ENCODE data around the gene TMEM106C. TPM values are rescaled to one million over a fixed set of nuclear protein-coding genes. Genes with fewer than 3 reads are reported as not detected.

The TMEM106C gene
- total and polyA plus RNA-seq, 5 experiments from 2014 or later: 31.4 to 52.8 (median 37.0) TPM

DNA sequence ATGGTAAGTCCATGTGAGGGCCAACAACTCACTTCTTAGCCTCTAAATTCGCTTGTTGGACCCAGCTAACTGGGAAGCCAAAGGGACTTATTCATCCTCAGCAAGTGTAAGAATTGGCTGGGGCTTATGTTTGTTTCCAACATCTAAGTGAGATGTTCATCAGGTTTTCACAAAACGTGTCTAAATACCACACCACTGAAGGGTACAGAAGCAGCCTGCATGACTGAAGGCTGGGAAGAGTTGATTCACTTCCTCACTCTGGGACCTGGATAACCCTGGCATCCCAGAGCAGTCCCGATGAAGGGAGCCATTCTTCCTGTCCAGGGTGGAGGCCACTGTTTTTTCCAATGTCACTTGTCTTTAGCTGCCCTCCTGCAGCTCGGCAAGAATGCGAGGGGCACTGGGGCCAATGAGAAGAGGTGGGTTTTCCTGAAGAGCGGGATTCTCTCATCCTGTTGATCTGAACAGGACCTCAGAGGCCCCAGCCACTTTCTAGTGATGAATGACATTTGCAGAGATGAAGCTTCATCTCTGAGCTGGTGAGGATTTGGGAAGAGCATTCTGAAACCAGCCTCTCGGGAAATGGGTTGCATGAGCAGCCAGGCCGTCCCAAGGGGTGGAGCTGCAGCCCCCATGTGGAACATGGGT is 53.1 kb downstream of the TMEM106C start:
- POLR2A ChIA-PET: no interaction called here
- Mint-ChIP-seq H3K9me3 (no peaks in the 10 kb centered on the region), H3K4me3 (no peak overlapping the region), H3K27ac (no peak overlapping the region), H3K27me3 (peaks cover 8 to 26% (median 13%) of the 10 kb centered on the region in 5 donors), H3K4me1 (no peaks in the 10 kb centered on the region), H3K36me3 (no peaks in the 10 kb centered on the region)
- no peak for DNase-seq
- ATAC-seq: no peak

DNA sequence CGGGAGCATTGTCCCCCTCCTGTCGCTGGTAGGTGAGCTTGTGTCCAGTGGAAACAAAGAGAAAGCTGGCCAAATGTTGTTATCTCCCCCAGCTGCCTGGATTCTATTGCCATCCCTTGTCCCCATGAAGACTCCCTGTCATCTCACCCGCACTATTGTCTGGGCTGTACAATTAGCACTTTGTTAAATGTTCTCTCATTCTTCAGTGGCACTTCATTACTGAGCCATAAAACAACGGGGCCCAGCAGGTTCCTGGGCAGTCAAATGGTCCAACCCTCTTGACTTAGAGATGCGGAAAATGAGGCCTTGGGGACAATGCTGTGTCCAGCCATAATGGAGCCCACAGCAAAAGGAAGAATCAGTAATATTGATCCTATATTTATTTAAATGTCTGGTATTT is 54.1 kb downstream of the TMEM106C start:
- POLR2A ChIA-PET: no interaction called here
- H3K36me3 Mint-ChIP-seq: no peaks in the 10 kb centered on the region
- H3K27ac Mint-ChIP-seq: no peak overlapping the region
- H3K4me1 Mint-ChIP-seq: no peaks in the 10 kb centered on the region
- ATAC-seq (no peak), DNase-seq (no peak)
- H3K9me3 Mint-ChIP-seq: no peaks in the 10 kb centered on the region
- no peak overlapping the region for H3K4me3 Mint-ChIP-seq
- peaks cover 9 to 27% (median 20%) of the 10 kb centered on the region in 5 donors for H3K27me3 Mint-ChIP-seq

DNA sequence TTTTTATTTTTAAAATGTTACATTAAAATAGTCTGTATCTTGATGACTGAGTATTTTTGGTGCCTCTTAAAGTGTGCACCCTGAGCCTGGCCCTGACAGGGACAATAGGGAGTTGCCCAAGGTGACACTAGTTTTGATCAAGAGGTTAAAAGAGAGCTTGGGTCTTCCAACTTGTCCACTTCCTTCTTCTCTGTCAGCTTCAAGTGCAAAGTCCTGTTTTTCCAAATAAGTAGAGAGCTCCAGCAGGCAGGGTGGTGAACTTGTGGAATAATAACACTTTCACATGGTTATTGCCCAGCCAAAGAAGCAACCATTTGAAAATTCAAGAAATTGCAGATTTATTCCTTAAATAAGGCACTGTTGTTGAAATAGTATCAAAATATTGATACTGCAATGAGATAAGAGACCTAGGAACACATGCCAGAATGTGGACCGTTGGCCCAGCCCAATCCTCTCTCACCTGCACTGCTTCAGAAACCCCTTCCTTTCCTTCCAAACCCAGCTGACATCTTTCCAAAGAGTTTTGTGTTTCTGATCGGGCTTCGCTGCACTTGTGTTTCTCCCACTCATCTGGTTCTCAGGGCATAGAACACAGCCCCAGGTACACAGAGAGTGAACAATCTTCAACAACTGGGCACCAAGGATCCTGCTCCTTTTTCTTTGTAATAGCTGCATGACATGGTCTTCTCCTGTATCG is 54.7 kb downstream of the TMEM106C start:
- DNase-seq: no peak
- Mint-ChIP-seq H3K9me3 (no peaks in the 10 kb centered on the region), H3K36me3 (no peaks in the 10 kb centered on the region), H3K27me3 (peaks cover 9 to 26% (median 21%) of the 10 kb centered on the region in 5 donors), H3K27ac (no peak overlapping the region), H3K4me1 (no peaks in the 10 kb centered on the region), H3K4me3 (no peak overlapping the region)
- ATAC-seq: no peak
- POLR2A ChIA-PET: no interaction called here

Other genes with a start within 250 kb of the TMEM106C start
- gene ENDOU, start 238.1 kb upstream of the TMEM106C start, total RNA-seq: not detected
- gene ENDOU, start 238.1 kb upstream of the TMEM106C start, polyA plus RNA-seq: not detected
- gene RAPGEF3, start 204.7 kb upstream of the TMEM106C start, total RNA-seq: under 1 TPM; 0.63 to 0.65 TPM
- gene RAPGEF3, start 204.7 kb upstream of the TMEM106C start, polyA plus RNA-seq: under 1 TPM; 0.08 to 0.27 (median 0.12) TPM
- 10 to 100 TPM; 11.5 to 12.8 TPM for gene SLC48A1, start 190.4 kb upstream of the TMEM106C start, total RNA-seq
- gene SLC48A1, start 190.4 kb upstream of the TMEM106C start, polyA plus RNA-seq: 10 to 100 TPM in 1 of 3 donors, 1 to 10 TPM in 2; 9.4 to 11.6 (median 9.7) TPM
- 100 to 1,000 TPM; 160 to 165 TPM for gene HDAC7, start 143.7 kb upstream of the TMEM106C start, total RNA-seq
- gene HDAC7, start 143.7 kb upstream of the TMEM106C start, polyA plus RNA-seq: 10 to 100 TPM; 10.2 to 30.5 (median 14.3) TPM
- gene VDR, start 58.6 kb upstream of the TMEM106C start, total RNA-seq: under 1 TPM; 0.49 to 0.73 TPM
- gene VDR, start 58.6 kb upstream of the TMEM106C start, polyA plus RNA-seq: not detected
- gene COL2A1, start 40.9 kb downstream of the TMEM106C start, total RNA-seq: under 1 TPM in 1 of 2 experiments, not detected in 1; 0.52 TPM
- gene COL2A1, start 40.9 kb downstream of the TMEM106C start, polyA plus RNA-seq: not detected
- gene SENP1, start 142.5 kb downstream of the TMEM106C start, total RNA-seq: 10 to 100 TPM; 29.1 to 37.0 TPM
- 10 to 100 TPM in 2 of 3 donors, 1 to 10 TPM in 1; 9.9 to 11.9 (median 10.2) TPM for gene SENP1, start 142.5 kb downstream of the TMEM106C start, polyA plus RNA-seq
- 10 to 100 TPM; 14.4 to 16.1 TPM for gene PFKM, start 155.8 kb downstream of the TMEM106C start, total RNA-seq
- gene PFKM, start 155.8 kb downstream of the TMEM106C start, polyA plus RNA-seq: 1 to 10 TPM; 4.5 to 8.4 (median 4.6) TPM
- 10 to 100 TPM; 71.0 to 81.0 TPM for gene ASB8, start 193.9 kb downstream of the TMEM106C start, total RNA-seq
- gene ASB8, start 193.9 kb downstream of the TMEM106C start, polyA plus RNA-seq: 10 to 100 TPM; 61.2 to 75.6 (median 64.4) TPM
- not detected for gene CCDC184, start 220.0 kb downstream of the TMEM106C start, total RNA-seq
- under 1 TPM in 2 of 3 donors, not detected in 1; 0.11 to 0.13 TPM for gene CCDC184, start 220.0 kb downstream of the TMEM106C start, polyA plus RNA-seq
- gene OR10AD1, start 239.7 kb downstream of the TMEM106C start, total RNA-seq: not detected
- not detected for gene OR10AD1, start 239.7 kb downstream of the TMEM106C start, polyA plus RNA-seq